Spleen (tissue), 7 donors: ENCODE results near the gene NAA25.

Experiments used
- CTCF ChIP-seq, 11 experiments: fragments of 200-600 bp in 7 of 11; fragments of 450-650 bp in 4 of 11; sonication (generic) in 4 of 11; IDR thresholded peaks in 8 of 11; conservative IDR thresholded peaks in 3 of 11; 1 replicate in 7 of 11; 2 replicates in 4 of 11; pipeline versions ENCODE4 v1.4.0 to v1.8.0; 2016 to 2021; ENCODE audit warnings: antibody characterized with exemption in 11 of 11, inconsistent platforms in 4 of 11, mild to moderate bottlenecking in 1 of 11
- POLR2A ChIP-seq, 3 donors: fragments of 450-650 bp; IDR thresholded peaks; one replicate each; pipeline ENCODE4 v1.5.1; 2017; ENCODE audit warnings: antibody characterized with exemption in 3 of 3, mild to moderate bottlenecking in 1 of 3
- POLR2AphosphoS5 ChIP-seq, 3 donors: sonication (generic); formaldehyde crosslinking; IDR thresholded peaks; one replicate each; pipeline ENCODE4 v1.5.1; 2017; ENCODE audit warnings: antibody characterized with exemption in 3 of 3
- donor health status: DM: no; HTN: no; CAD: no; lungs with moderate emphysema.
- donor health status: DM: no; HTN: no; CAD: no.
- donor health status: DM: no; HTN: no; CAD: no.

DNA sequence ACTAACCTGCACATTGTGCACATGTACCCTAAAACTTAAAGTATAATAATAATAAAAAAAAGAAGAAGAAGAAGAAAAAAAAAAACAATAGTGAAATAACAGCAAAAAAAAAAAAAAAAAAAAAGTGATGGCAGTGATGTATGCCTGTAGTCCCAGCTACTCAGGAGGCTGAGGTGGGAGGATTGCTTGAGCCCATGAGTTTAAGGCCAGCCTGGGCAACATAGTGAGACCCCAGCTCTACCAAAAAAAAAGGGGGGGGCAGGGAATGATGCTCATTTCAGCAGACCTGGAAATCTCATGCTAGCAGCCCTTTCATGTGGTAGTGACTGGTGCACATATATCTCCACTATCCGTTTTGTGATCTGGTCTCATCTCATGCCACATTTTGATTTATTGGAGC, 37.5 kb upstream of the NAA25 start:
- TF ChIP-seq CTCF (IDR thresholded peaks at IDR 0.05 in 8 of 11, conservative IDR thresholded peaks at IDR 0.05 in 3 of 11) (no peak), POLR2AphosphoS5 (IDR thresholded peaks at IDR 0.05) (no peak), POLR2A (IDR thresholded peaks at IDR 0.05) (no peak)
